Esophagus muscularis mucosa (tissue), 4 donors: ENCODE results near the gene VN1R5. TPM values are rescaled to one million over a fixed set of nuclear protein-coding genes. Genes with fewer than 3 reads are reported as not detected.

Source experiments
- DNase-seq: peaks from one replicate; pipeline ENCODE4 v3.0.0-alpha.2; 2017; ENCODE audit errors: extremely low spot score
- H3K27ac ChIP-seq, 4 donors: fragments of 200-600 bp; sonication (generic); replicated peaks in 1 of 4; 1 replicate in 3 of 4; 2 replicates in 1 of 4; pipeline ENCODE4 v1.5.1; 2016 to 2019; ENCODE audit warnings: mild to moderate bottlenecking in 1 of 4
- H3K27me3 ChIP-seq, 4 donors: fragments of 200-600 bp; sonication (generic); one replicate each; pipeline versions ENCODE4 v1.5.1 to v1.6.0; 2016 to 2019
- H3K36me3 ChIP-seq, 4 donors: fragments of 200-600 bp; sonication (generic); one replicate each; pipeline ENCODE4 v1.5.1; 2016 to 2019
- H3K4me1 ChIP-seq, 4 donors: fragments of 200-600 bp; sonication (generic); one replicate each; pipeline ENCODE4 v1.5.1; 2016 to 2019
- H3K4me3 ChIP-seq, 4 donors: fragments of 200-600 bp; sonication (generic); 1 replicate in 2 of 4; 2 replicates in 2 of 4; pipeline ENCODE4 v1.5.1; 2016 to 2019; ENCODE audit warnings: mild to moderate bottlenecking in 4 of 4, moderate library complexity in 1 of 4
- H3K9me3 ChIP-seq, 4 donors: fragments of 200-600 bp; sonication (generic); 1 replicate in 3 of 4; 2 replicates in 1 of 4; pipeline ENCODE4 v1.5.1; 2016 to 2019
- CTCF ChIP-seq, 3 experiments: fragments of 200-600 bp in 2 of 3; fragments of 450-650 bp in 1 of 3; sonication (generic) in 2 of 3; IDR thresholded peaks; one replicate each; pipeline ENCODE4 v1.5.1; 2017 to 2019; ENCODE audit warnings: antibody characterized with exemption in 3 of 3, mild to moderate bottlenecking in 2 of 3, moderate library complexity in 1 of 3
- EP300 ChIP-seq: sonication (generic); formaldehyde crosslinking; IDR thresholded peaks from one replicate; pipeline ENCODE4 v1.6.1; 2017; ENCODE audit warnings: antibody characterized with exemption
- POLR2A ChIP-seq: fragments of 450-650 bp; IDR thresholded peaks from one replicate; pipeline ENCODE4 v1.6.1; 2017; ENCODE audit warnings: antibody characterized with exemption, moderate library complexity, mild to moderate bottlenecking, low read depth
- POLR2AphosphoS5 ChIP-seq, 2 donors: sonication (generic); formaldehyde crosslinking; IDR thresholded peaks; one replicate each; pipeline ENCODE4 v1.6.1; 2017; ENCODE audit warnings: antibody characterized with exemption in 2 of 2
- WGBS: methylation state at CpG from one replicate; pipeline ENCODE4 v1.1.5; 2018; 5-methylcytosine and 5-hydroxymethylcytosine counted together
- intact Hi-C: fragments of 100-400 bp; cut with DNase I; formaldehyde crosslinking; loops from one replicate; pipeline ENCODE4 v1.15.1; 2023
- total RNA-seq, 4 donors: library from RNA; depleted of rRNA; stranded (reverse); fragments of >200 nt; gene quantifications; one replicate each; pipeline versions ENCODE4 v1.1.0 to v1.2.1, GENCODE V29; 2016

VN1R5 gene
- total RNA-seq, 4 donors from 2014 or later: not detected

- intact Hi-C loops: no loop called here
Observed at GRCh38 chr1:247269133-247269532, 13.3 kb downstream of the VN1R5 start.

GRCh38 chr1:247270003-247270402 lies 14.1 kb downstream of the VN1R5 start:
- no peak for DNase-seq
- no peak for TF ChIP-seq EP300
- intact Hi-C loops: no loop called here
- no peaks in the 10 kb centered on the region for H3K27me3 ChIP-seq
- H3K4me1 ChIP-seq: no peaks in the 10 kb centered on the region
- no peaks in the 10 kb centered on the region for H3K36me3 ChIP-seq
- H3K4me3 ChIP-seq: no peak overlapping the region
- H3K27ac ChIP-seq: no peak overlapping the region
- H3K9me3 ChIP-seq: peaks cover 0 to 17% (median 9%) of the 10 kb centered on the region in 4 donors
- 60% methylated on average over 1 of the region's 1 CpG for WGBS

More at GRCh38 chr1:247269133-247269532, 13.3 kb downstream of the VN1R5 start:
- no peak for TF ChIP-seq EP300
- no peak for TF ChIP-seq POLR2A
- no peak for TF ChIP-seq CTCF (IDR thresholded peaks at IDR 0.05)
- no peak for TF ChIP-seq POLR2AphosphoS5 (IDR thresholded peaks at IDR 0.05)
- H3K4me1 ChIP-seq: no peaks in the 10 kb centered on the region
- H3K4me3 ChIP-seq: no peak overlapping the region
- H3K27me3 ChIP-seq: no peaks in the 10 kb centered on the region
- peaks cover 0 to 17% (median 9%) of the 10 kb centered on the region in 4 donors for H3K9me3 ChIP-seq
- DNase-seq: no peak
- H3K27ac ChIP-seq: no peak overlapping the region
- H3K36me3 ChIP-seq: no peaks in the 10 kb centered on the region

- H3K27me3 ChIP-seq: no peaks in the 10 kb centered on the region
- intact Hi-C loops: no loop called here
- H3K27ac ChIP-seq: no peak overlapping the region
- H3K4me1 ChIP-seq: no peaks in the 10 kb centered on the region
- H3K4me3 ChIP-seq: no peak overlapping the region
- no peaks in the 10 kb centered on the region for H3K36me3 ChIP-seq
- TF ChIP-seq CTCF (IDR thresholded peaks at IDR 0.05) (no peak), POLR2AphosphoS5 (IDR thresholded peaks at IDR 0.05) (no peak), POLR2A (no peak), EP300 (no peak)
- WGBS: 78% methylated on average over 1 of the region's 1 CpG
- DNase-seq: no peak
- peaks cover 0 to 17% (median 9%) of the 10 kb centered on the region in 4 donors for H3K9me3 ChIP-seq
Observed at GRCh38 chr1:247273013-247273412, 17.1 kb downstream of the VN1R5 start.

GRCh38 chr1:247274605-247275256 lies 18.9 kb downstream of the VN1R5 start:
- Histone ChIP-seq H3K4me3 (no peak overlapping the region), H3K9me3 (peaks cover 0 to 17% (median 9%) of the 10 kb centered on the region in 4 donors), H3K27me3 (no peaks in the 10 kb centered on the region), H3K27ac (no peak overlapping the region), H3K4me1 (no peaks in the 10 kb centered on the region), H3K36me3 (no peaks in the 10 kb centered on the region)
- no peak for TF ChIP-seq CTCF (IDR thresholded peaks at IDR 0.05)
- no peak for TF ChIP-seq POLR2AphosphoS5 (IDR thresholded peaks at IDR 0.05)
- TF ChIP-seq EP300: no peak
- no peak for TF ChIP-seq POLR2A
- DNase-seq: no peak
- intact Hi-C loops: no loop called here
- WGBS: 91% methylated on average over 3 of the region's 3 CpGs

- H3K27me3 ChIP-seq: no peaks in the 10 kb centered on the region
- TF ChIP-seq EP300 (no peak), POLR2AphosphoS5 (IDR thresholded peaks at IDR 0.05) (no peak), POLR2A (no peak)
- no peaks in the 10 kb centered on the region for H3K9me3 ChIP-seq
- no peak overlapping the region for H3K27ac ChIP-seq
- H3K36me3 ChIP-seq: no peaks in the 10 kb centered on the region
- intact Hi-C loops: no loop called here
- DNase-seq: no peak
- no peak overlapping the region for H3K4me3 ChIP-seq
- no peaks in the 10 kb centered on the region for H3K4me1 ChIP-seq
- 94% methylated on average over 2 of the region's 2 CpGs for whole genome bisulfite sequencing
Observed at GRCh38 chr1:247277191-247277590, 21.3 kb downstream of the VN1R5 start.
